Hepatocyte (in vitro differentiated cells): ENCODE data around the gene PROSER2. TPM values are rescaled to one million over a fixed set of nuclear protein-coding genes. Genes with fewer than 3 reads are reported as not detected.

Source experiments
- DNase-seq: peaks from one replicate; pipeline ENCODE4 v3.0.0-alpha.2; 2016; ENCODE audit warnings: low spot score
- H2AFZ ChIP-seq: fragments of 200-600 bp; sonication (generic); 2 replicates; pipeline ENCODE4 v1.6.0; 2016; ENCODE audit warnings: antibody characterized with exemption, mild to moderate bottlenecking
- H3K27ac ChIP-seq: fragments of 200-600 bp; sonication (generic); 2 replicates; pipeline ENCODE4 v1.5.1; 2016; ENCODE audit warnings: mild to moderate bottlenecking
- H3K27me3 ChIP-seq: fragments of 200-600 bp; sonication (generic); 2 replicates; pipeline ENCODE4 v1.6.1; 2016
- H3K36me3 ChIP-seq: fragments of 200-600 bp; sonication (generic); replicated peaks from 2 replicates; pipeline ENCODE4 v1.5.1; 2016; ENCODE audit warnings: low read depth; ENCODE audit not compliant: insufficient read depth
- H3K4me1 ChIP-seq: fragments of 200-600 bp; sonication (generic); 2 replicates; pipeline ENCODE4 v1.5.1; 2016; ENCODE audit warnings: mild to moderate bottlenecking, moderate library complexity; ENCODE audit not compliant: insufficient read depth
- H3K4me2 ChIP-seq: fragments of 200-600 bp; sonication (generic); 2 replicates; pipeline ENCODE4 v1.6.0; 2016
- H3K4me3 ChIP-seq: fragments of 200-600 bp; sonication (generic); 2 replicates; pipeline ENCODE4 v1.5.1; 2016; ENCODE audit warnings: mild to moderate bottlenecking
- H3K79me2 ChIP-seq: fragments of 200-600 bp; sonication (generic); 2 replicates; pipeline ENCODE4 v1.6.0; 2017; ENCODE audit warnings: mild to moderate bottlenecking
- H3K9me2 ChIP-seq: fragments of 200-600 bp; sonication (generic); replicated peaks from 2 replicates; pipeline ENCODE4 v1.6.0; 2017; ENCODE audit warnings: mild to moderate bottlenecking; ENCODE audit not compliant: insufficient read depth
- H3K9me3 ChIP-seq: fragments of 200-600 bp; sonication (generic); 2 replicates; pipeline ENCODE4 v1.5.1; 2016; ENCODE audit warnings: low read depth, mild to moderate bottlenecking
- H4K20me1 ChIP-seq: fragments of 200-600 bp; sonication (generic); 2 replicates; pipeline ENCODE4 v1.6.0; 2016; ENCODE audit warnings: mild to moderate bottlenecking; ENCODE audit not compliant: insufficient read depth, poor library complexity, severe bottlenecking
- EZH2 ChIP-seq: fragments of 200-600 bp; sonication (generic); IDR thresholded peaks from 2 replicates; pipeline ENCODE4 v1.6.1; 2016; ENCODE audit warnings: antibody characterized with exemption, mild to moderate bottlenecking, borderline replicate concordance
- EZH2phosphoT487 ChIP-seq: fragments of 200-600 bp; sonication (generic); IDR thresholded peaks from one replicate; pipeline ENCODE4 v1.6.1; 2018; ENCODE audit warnings: antibody characterized with exemption, mild to moderate bottlenecking, low read depth, moderate library complexity; ENCODE audit not compliant: unreplicated experiment, severe bottlenecking
- WGBS: methylation state at CpG from one replicate; pipeline ENCODE4 v1.1.6; 2016; ENCODE audit warnings: low lambda C conversion rate; ENCODE audit errors: missing lambda C conversion rate; 5-methylcytosine and 5-hydroxymethylcytosine counted together
- polyA plus RNA-seq: library from polyadenylated mRNA; unstranded; fragments of >200 nt; fragmentation: Nextera tagmentation; extraction: Ambion mirVana; gene quantifications from 2 replicates; pipeline ENCODE4 v1.2.1, GENCODE V29; 2016
- total RNA-seq: library from RNA; depleted of rRNA; stranded (reverse); fragments of >200 nt; gene quantifications from 2 replicates; pipeline ENCODE4 v1.2.3, GENCODE V29; 2014
- TF ChIP-seq, protein P1 (sequence below): fragments of 200-600 bp; sonication (generic); IDR thresholded peaks from 2 replicates; pipeline ENCODE4 v1.5.1; 2016; ENCODE audit warnings: antibody characterized with exemption, mild to moderate bottlenecking; ENCODE audit not compliant: poor library complexity

The PROSER2 gene
- total and polyA plus RNA-seq, 2 experiments from 2014 or later, result 13.3 to 39.9 TPM

DNA sequence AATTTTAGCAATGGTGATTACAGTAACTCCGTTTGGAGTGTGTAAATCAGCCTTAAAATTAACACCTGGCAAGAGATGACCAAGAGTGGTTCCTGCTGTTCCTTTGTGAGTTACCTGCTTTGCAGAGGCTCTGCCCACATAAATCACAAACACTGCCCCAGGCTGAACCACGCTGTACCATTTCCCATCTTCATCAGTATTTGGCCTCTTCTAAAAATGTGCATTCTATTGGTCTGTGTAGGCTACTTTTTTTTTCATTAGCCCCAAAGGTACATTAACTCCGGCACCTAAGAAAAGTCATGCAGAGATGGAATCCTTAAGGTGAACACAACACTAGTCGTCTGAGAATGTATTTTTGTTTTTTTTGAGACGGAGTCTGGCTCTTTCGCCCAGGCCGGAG lies 96.1 kb downstream of the PROSER2 start:
- H3K9me3 ChIP-seq, result no peaks in the 10 kb centered on the region
- TF ChIP-seq, protein P1, sequence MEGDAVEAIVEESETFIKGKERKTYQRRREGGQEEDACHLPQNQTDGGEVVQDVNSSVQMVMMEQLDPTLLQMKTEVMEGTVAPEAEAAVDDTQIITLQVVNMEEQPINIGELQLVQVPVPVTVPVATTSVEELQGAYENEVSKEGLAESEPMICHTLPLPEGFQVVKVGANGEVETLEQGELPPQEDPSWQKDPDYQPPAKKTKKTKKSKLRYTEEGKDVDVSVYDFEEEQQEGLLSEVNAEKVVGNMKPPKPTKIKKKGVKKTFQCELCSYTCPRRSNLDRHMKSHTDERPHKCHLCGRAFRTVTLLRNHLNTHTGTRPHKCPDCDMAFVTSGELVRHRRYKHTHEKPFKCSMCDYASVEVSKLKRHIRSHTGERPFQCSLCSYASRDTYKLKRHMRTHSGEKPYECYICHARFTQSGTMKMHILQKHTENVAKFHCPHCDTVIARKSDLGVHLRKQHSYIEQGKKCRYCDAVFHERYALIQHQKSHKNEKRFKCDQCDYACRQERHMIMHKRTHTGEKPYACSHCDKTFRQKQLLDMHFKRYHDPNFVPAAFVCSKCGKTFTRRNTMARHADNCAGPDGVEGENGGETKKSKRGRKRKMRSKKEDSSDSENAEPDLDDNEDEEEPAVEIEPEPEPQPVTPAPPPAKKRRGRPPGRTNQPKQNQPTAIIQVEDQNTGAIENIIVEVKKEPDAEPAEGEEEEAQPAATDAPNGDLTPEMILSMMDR, result no peak
- no peak for TF ChIP-seq EZH2phosphoT487
- TF ChIP-seq EZH2, result no peak
- WGBS, result 87% methylated on average over 7 of the region's 7 CpGs
- H3K27me3 ChIP-seq, result no peaks in the 10 kb centered on the region
- no peak overlapping the region for H3K4me2 ChIP-seq
- no peak overlapping the region for H3K27ac ChIP-seq
- no peaks in the 10 kb centered on the region for H3K4me1 ChIP-seq
- no peaks in the 10 kb centered on the region for H4K20me1 ChIP-seq
- H3K36me3 ChIP-seq, result peaks cover 3% of the 10 kb centered on the region
- H3K79me2 ChIP-seq, result no peaks in the 10 kb centered on the region
- no peak overlapping the region for H2AFZ ChIP-seq
- no peak for DNase-seq
- H3K9me2 ChIP-seq, result no peaks in the 10 kb centered on the region
- no peak overlapping the region for H3K4me3 ChIP-seq

Other genes with a start within 250 kb of the PROSER2 start
- 16.9 and 20.8 TPM in 2 replicates for gene USP6NL, start 211.7 kb upstream of the PROSER2 start, total RNA-seq
- 12.0 and 14.9 TPM in 2 replicates for gene USP6NL, start 211.7 kb upstream of the PROSER2 start, polyA plus RNA-seq
- gene ECHDC3, start 81.0 kb upstream of the PROSER2 start, total RNA-seq, result 14.8 and 16.1 TPM in 2 replicates
- gene ECHDC3, start 81.0 kb upstream of the PROSER2 start, polyA plus RNA-seq, result 8.8 and 13.2 TPM in 2 replicates
- gene UPF2, start 219.5 kb downstream of the PROSER2 start, total RNA-seq, result 14.5 and 15.1 TPM in 2 replicates
- gene UPF2, start 219.5 kb downstream of the PROSER2 start, polyA plus RNA-seq, result 12.3 and 12.9 TPM in 2 replicates
- 17.5 and 22.8 TPM in 2 replicates for gene DHTKD1, start 245.6 kb downstream of the PROSER2 start, total RNA-seq
- gene DHTKD1, start 245.6 kb downstream of the PROSER2 start, polyA plus RNA-seq, result 11.7 and 23.8 TPM in 2 replicates